ENCODE data around the gene ROCK1.

Gene ROCK1

DNA sequence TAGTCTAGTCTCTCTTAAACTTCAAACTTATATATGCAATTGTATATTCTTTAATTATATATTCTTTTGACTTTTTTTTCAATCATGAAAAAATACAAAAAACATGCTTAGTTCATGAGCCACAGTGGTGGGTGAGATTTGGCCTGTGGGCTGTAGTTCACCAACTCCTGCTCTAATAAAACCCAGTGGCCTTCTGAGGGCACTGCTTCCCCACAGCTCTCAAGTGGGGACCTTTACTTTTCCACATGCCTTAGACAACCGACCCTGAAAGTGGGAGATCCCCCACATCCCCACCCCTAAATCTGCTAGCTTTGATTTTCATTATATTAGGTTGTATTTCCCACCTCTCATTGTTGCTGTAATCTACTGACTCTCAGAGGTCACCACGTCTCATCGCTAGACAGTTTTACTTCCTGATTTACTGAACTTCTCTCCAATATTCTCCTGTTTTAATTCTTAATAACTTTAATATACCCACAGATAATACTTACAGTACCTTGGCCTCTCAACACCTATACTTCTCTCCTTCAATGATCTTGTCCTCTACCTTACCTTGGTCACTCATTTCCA, 57.3 kb downstream of the ROCK1 start:
- TF ChIP-seq CTCF (conservative IDR thresholded peaks at IDR 0.05; ENCODE audit: low read depth, low read length): no peak
- no peak overlapping the region for H3K4me3 ChIP-seq (ENCODE audit: low read depth, low read length)
- DNase-seq (ENCODE audit: low read depth): no peak

- DNase-seq (ENCODE audit: low read depth): peak; percentile 93
- TF ChIP-seq CTCF (conservative IDR thresholded peaks at IDR 0.05; ENCODE audit: low read depth, low read length): no peak
- H3K4me3 ChIP-seq (ENCODE audit: low read depth, low read length): no peak overlapping the region
Measured at GRCh38 chr18:21053127-21053526, 58.5 kb downstream of the ROCK1 start.

DNA sequence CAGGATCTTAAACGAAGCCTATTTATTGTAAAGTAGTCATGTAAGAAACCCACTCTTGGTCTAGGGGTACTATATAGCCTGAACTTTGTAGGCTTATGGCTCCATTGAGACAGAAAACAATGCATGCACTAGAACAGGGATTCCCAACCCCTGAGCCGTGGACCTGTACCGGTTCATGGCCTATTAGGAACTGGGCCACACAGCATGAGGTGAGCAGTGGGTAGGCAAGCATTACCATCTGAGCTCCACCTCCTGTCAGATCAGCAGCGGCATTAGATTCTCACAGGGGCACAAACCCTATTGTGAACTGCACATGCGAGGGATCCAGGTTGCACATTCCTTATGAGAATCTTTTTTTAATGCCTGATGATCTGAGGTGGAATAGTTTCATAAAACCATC, 59.2 kb downstream of the ROCK1 start:
- DNase-seq (ENCODE audit: low read depth): no peak
- TF ChIP-seq CTCF (conservative IDR thresholded peaks at IDR 0.05; ENCODE audit: low read depth, low read length): no peak
- H3K4me3 ChIP-seq (ENCODE audit: low read depth, low read length): no peak overlapping the region

DNA sequence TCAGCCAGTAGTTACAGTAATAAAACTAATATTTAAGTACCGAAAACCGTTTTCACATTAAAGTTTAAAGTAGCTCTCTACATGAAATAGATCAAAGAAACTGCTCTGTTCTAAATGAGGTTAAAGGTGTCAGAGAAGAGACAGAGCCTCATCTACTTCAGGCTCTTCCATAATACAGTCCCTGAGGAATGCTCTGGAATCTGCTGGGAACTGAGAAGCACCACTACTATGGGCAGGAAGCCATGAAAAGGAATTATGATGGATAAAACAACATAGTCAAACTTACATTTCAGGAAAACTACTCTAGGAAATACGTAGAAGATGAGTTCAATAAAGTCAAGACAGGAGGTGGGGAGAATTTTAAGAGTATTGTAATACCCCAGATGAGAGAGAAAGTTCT, 60.0 kb downstream of the ROCK1 start:
- H3K4me3 ChIP-seq (ENCODE audit: low read depth, low read length): no peak overlapping the region
- no peak for DNase-seq (ENCODE audit: low read depth)
- TF ChIP-seq CTCF (conservative IDR thresholded peaks at IDR 0.05; ENCODE audit: low read depth, low read length): no peak

DNA sequence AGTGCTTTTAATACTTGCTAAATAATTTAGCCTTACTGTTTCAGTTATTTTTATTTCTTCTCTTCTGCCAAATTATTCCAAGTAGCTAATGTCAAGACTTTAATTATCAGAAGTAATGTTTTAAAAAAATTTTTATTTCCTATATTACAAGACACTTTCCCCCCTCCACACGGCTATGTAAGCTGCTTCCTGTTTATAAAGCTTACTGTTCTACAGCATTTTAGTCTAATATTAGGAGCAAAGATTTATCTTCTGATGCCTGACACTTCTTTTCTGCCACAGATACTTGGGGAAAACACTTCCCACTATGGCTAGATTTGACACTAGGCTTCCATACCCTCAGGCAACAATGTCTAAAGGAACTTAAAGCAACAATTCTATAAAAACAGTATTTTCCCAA, 62.3 kb downstream of the ROCK1 start:
- peak; percentile 27 for DNase-seq (ENCODE audit: low read depth)
- no peak overlapping the region for H3K4me3 ChIP-seq (ENCODE audit: low read depth, low read length)
- TF ChIP-seq CTCF (conservative IDR thresholded peaks at IDR 0.05; ENCODE audit: low read depth, low read length): no peak

DNA sequence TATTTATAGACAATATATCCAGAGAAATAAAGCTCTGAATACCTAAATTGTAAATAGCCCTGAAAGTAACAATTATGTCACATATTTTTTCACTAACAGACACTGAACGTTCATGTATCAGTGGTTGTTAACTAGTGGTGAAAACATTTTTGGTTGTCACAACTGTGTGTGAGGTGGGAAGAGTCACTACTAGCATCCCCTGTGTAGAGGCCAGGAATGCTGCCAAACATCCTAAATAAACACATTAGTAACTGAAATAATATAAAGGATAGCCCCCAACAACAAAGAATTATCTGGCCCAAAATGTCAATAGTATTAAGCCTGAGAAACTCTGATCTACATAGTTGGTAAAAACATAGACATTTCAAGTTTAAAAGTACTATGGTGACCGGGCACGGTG, 64.5 kb downstream of the ROCK1 start:
- H3K4me3 ChIP-seq (ENCODE audit: low read depth, low read length): no peak overlapping the region
- no peak for TF ChIP-seq CTCF (conservative IDR thresholded peaks at IDR 0.05; ENCODE audit: low read depth, low read length)
- no peak for DNase-seq (ENCODE audit: low read depth)

GRCh38 chr18:21040466-21040865, 71.1 kb downstream of the ROCK1 start:
- TF ChIP-seq CTCF (conservative IDR thresholded peaks at IDR 0.05; ENCODE audit: low read depth, low read length): no peak
- DNase-seq (ENCODE audit: low read depth): no peak
- H3K4me3 ChIP-seq (ENCODE audit: low read depth, low read length): no peak overlapping the region

Data from choroid plexus epithelial cell (primary cell).